HepG2 (cell line): ENCODE results near the gene ORC4. TPM values are rescaled to one million over a fixed set of nuclear protein-coding genes. Genes with fewer than 3 reads are reported as not detected.

ENCODE experiments used
- BRCA1 ChIP-seq: sonication (generic); formaldehyde crosslinking; IDR thresholded peaks from 2 replicates; pipeline ENCODE4 v1.4.0; 2020; ENCODE audit warnings: missing genetic modification reagents
- ESRRA ChIP-seq: sonication (generic); formaldehyde crosslinking; IDR thresholded peaks from 2 replicates; pipeline ENCODE4 v1.5.1; 2020; ENCODE audit warnings: mild to moderate bottlenecking, low read depth, missing genetic modification reagents
- HNRNPL ChIP-seq: fragments of 200-400 bp; formaldehyde crosslinking; IDR thresholded peaks from 2 replicates; pipeline ENCODE4 v1.6.1; 2017; ENCODE audit warnings: mild to moderate bottlenecking, low read depth, low read length
- IRF1 ChIP-seq: sonication (generic); formaldehyde crosslinking; IDR thresholded peaks from 2 replicates; pipeline ENCODE4 v1.4.0; 2020; ENCODE audit warnings: low read depth, mild to moderate bottlenecking, missing genetic modification reagents
- PBX3 ChIP-seq: sonication (generic); formaldehyde crosslinking; IDR thresholded peaks from 2 replicates; pipeline ENCODE4 v1.8.1; 2023; ENCODE audit warnings: missing genetic modification reagents, inconsistent platforms, borderline replicate concordance
- PITX1 ChIP-seq: sonication (generic); formaldehyde crosslinking; IDR thresholded peaks from 2 replicates; pipeline ENCODE4 v1.5.1; 2020; ENCODE audit warnings: mild to moderate bottlenecking, missing genetic modification reagents
- POLR2A ChIP-seq, 2 experiments: IDR thresholded peaks; 2 replicates each; pipeline ENCODE4 v1.6.1; 2011; ENCODE audit warnings: low read depth in 2 of 2, low read length in 2 of 2, mild to moderate bottlenecking in 1 of 2, moderate library complexity in 1 of 2; ENCODE audit not compliant: insufficient read depth in 1 of 2
- SAP130 ChIP-seq: IDR thresholded peaks from 2 replicates; pipeline ENCODE4 v1.6.1; 2016; ENCODE audit warnings: low read depth
- STAT6 ChIP-seq: sonication (generic); formaldehyde crosslinking; IDR thresholded peaks from 2 replicates; pipeline ENCODE4 v1.4.0; 2020; ENCODE audit warnings: missing genetic modification reagents, mild to moderate bottlenecking, borderline replicate concordance
- TAF15 ChIP-seq: fragments of 200-400 bp; formaldehyde crosslinking; IDR thresholded peaks from one replicate; pipeline ENCODE4 v1.6.1; 2018; ENCODE audit warnings: mild to moderate bottlenecking, low read depth, low read length; ENCODE audit not compliant: poor library complexity, severe bottlenecking
- ZNF232 ChIP-seq: sonication (generic); formaldehyde crosslinking; IDR thresholded peaks from 2 replicates; pipeline ENCODE4 v1.4.0; 2020; ENCODE audit warnings: missing genetic modification reagents, borderline replicate concordance
- ZNF326 ChIP-seq: sonication (generic); formaldehyde crosslinking; IDR thresholded peaks from 2 replicates; pipeline ENCODE4 v1.4.0; 2020; ENCODE audit warnings: missing genetic modification reagents, borderline replicate concordance
- ZNF558 ChIP-seq: sonication (generic); formaldehyde crosslinking; IDR thresholded peaks from 2 replicates; pipeline ENCODE4 v1.9.0; 2022; ENCODE audit warnings: mild to moderate bottlenecking, missing genetic modification reagents, borderline replicate concordance
- polyA plus RNA-seq, 8 experiments: library from polyadenylated mRNA; depleted of rRNA in 3 of 8; stranded (reverse) in 7 of 8; unstranded in 1 of 8; fragments of >200 nt; fragmentation: Illumina TruSeq in 4 of 8; extraction: Trizol in 4 of 8; gene quantifications; 2 replicates each; pipeline versions ENCODE4 v1.2.1 to v1.2.3, GENCODE V29; 2011 to 2016; ENCODE audit warnings: low read depth in 4 of 8, missing spikeins in 1 of 8, mixed read lengths in 1 of 8; ENCODE audit not compliant: insufficient read depth in 1 of 8
- total RNA-seq, 5 experiments: library from RNA; depleted of rRNA; stranded (reverse); fragments of >200 nt; fragmentation: Illumina TruSeq; extraction: Trizol; gene quantifications; 2 replicates each; pipeline ENCODE4 v1.2.3, GENCODE V29; 2016; ENCODE audit warnings: low read depth in 1 of 5
- TF ChIP-seq, protein P1 (sequence below): fragments of 450-650 bp; IDR thresholded peaks from 2 replicates; pipeline ENCODE4 v1.6.1; 2017; ENCODE audit warnings: mild to moderate bottlenecking
- TF ChIP-seq, protein P2 (sequence below): sonication (generic); formaldehyde crosslinking; IDR thresholded peaks from 2 replicates; pipeline ENCODE4 v1.9.0; 2021; ENCODE audit warnings: mild to moderate bottlenecking, missing genetic modification reagents

The ORC4 gene
- total and polyA plus RNA-seq, 2 of the 13 experiments (the other 11 are each of a cell fraction or from before 2014, with no cell fraction given): 28.6 to 84.8 TPM

DNA sequence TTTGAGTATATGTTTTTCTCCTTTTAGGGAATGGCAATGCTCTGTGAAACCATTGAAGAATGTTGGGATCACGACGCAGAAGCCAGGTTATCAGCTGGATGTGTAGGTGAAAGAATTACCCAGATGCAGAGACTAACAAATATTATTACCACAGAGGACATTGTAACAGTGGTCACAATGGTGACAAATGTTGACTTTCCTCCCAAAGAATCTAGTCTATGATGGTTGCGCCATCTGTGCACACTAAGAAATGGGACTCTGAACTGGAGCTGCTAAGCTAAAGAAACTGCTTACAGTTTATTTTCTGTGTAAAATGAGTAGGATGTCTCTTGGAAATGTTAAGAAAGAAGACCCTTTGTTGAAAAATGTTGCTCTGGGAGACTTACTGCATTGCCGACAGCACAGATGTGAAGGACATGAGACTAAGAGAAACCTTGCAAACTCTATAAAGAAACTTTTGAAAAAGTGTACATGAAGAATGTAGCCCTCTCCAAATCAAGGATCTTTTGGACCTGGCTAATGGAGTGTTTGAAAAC is 93.4 kb downstream of the ORC4 start (continued):
- TF ChIP-seq, protein P1, sequence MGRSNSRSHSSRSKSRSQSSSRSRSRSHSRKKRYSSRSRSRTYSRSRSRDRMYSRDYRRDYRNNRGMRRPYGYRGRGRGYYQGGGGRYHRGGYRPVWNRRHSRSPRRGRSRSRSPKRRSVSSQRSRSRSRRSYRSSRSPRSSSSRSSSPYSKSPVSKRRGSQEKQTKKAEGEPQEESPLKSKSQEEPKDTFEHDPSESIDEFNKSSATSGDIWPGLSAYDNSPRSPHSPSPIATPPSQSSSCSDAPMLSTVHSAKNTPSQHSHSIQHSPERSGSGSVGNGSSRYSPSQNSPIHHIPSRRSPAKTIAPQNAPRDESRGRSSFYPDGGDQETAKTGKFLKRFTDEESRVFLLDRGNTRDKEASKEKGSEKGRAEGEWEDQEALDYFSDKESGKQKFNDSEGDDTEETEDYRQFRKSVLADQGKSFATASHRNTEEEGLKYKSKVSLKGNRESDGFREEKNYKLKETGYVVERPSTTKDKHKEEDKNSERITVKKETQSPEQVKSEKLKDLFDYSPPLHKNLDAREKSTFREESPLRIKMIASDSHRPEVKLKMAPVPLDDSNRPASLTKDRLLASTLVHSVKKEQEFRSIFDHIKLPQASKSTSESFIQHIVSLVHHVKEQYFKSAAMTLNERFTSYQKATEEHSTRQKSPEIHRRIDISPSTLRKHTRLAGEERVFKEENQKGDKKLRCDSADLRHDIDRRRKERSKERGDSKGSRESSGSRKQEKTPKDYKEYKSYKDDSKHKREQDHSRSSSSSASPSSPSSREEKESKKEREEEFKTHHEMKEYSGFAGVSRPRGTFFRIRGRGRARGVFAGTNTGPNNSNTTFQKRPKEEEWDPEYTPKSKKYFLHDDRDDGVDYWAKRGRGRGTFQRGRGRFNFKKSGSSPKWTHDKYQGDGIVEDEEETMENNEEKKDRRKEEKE: no peak
- TF ChIP-seq POLR2A (IDR thresholded peaks at IDR 0.05; ENCODE audit: insufficient read depth in 1 of 2, low read depth in 2 of 2, low read length in 2 of 2): 0 out of 4 replicates have a peak, but pooled peaks of 1 of the 2 experiments have one; percentile 31
- TF ChIP-seq PBX3 (CRISPR knock-in tag): no peak
- no peak for TF ChIP-seq BRCA1 (CRISPR knock-in tag)
- TF ChIP-seq ZNF326 (CRISPR knock-in tag): no peak
- peak; percentile 85 for TF ChIP-seq SAP130 (CRISPR knock-in tag)
- TF ChIP-seq ZNF232 (CRISPR knock-in tag): no peak; the same call in 1 of the 2 replicates
- TF ChIP-seq TAF15: no peak
- TF ChIP-seq PITX1 (CRISPR knock-in tag): peak; percentile 89
- TF ChIP-seq, protein P2, sequence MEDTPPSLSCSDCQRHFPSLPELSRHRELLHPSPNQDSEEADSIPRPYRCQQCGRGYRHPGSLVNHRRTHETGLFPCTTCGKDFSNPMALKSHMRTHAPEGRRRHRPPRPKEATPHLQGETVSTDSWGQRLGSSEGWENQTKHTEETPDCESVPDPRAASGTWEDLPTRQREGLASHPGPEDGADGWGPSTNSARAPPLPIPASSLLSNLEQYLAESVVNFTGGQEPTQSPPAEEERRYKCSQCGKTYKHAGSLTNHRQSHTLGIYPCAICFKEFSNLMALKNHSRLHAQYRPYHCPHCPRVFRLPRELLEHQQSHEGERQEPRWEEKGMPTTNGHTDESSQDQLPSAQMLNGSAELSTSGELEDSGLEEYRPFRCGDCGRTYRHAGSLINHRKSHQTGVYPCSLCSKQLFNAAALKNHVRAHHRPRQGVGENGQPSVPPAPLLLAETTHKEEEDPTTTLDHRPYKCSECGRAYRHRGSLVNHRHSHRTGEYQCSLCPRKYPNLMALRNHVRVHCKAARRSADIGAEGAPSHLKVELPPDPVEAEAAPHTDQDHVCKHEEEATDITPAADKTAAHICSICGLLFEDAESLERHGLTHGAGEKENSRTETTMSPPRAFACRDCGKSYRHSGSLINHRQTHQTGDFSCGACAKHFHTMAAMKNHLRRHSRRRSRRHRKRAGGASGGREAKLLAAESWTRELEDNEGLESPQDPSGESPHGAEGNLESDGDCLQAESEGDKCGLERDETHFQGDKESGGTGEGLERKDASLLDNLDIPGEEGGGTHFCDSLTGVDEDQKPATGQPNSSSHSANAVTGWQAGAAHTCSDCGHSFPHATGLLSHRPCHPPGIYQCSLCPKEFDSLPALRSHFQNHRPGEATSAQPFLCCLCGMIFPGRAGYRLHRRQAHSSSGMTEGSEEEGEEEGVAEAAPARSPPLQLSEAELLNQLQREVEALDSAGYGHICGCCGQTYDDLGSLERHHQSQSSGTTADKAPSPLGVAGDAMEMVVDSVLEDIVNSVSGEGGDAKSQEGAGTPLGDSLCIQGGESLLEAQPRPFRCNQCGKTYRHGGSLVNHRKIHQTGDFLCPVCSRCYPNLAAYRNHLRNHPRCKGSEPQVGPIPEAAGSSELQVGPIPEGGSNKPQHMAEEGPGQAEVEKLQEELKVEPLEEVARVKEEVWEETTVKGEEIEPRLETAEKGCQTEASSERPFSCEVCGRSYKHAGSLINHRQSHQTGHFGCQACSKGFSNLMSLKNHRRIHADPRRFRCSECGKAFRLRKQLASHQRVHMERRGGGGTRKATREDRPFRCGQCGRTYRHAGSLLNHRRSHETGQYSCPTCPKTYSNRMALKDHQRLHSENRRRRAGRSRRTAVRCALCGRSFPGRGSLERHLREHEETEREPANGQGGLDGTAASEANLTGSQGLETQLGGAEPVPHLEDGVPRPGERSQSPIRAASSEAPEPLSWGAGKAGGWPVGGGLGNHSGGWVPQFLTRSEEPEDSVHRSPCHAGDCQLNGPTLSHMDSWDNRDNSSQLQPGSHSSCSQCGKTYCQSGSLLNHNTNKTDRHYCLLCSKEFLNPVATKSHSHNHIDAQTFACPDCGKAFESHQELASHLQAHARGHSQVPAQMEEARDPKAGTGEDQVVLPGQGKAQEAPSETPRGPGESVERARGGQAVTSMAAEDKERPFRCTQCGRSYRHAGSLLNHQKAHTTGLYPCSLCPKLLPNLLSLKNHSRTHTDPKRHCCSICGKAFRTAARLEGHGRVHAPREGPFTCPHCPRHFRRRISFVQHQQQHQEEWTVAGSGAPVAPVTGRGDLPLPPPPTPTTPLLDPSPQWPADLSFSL (CRISPR knock-in tag): peak; percentile 70; the same call in 1 of the 2 replicates
- no peak for TF ChIP-seq ZNF558 (CRISPR knock-in tag)
- TF ChIP-seq STAT6 (CRISPR knock-in tag): peak; percentile 94; the same call in 1 of the 2 replicates
- no peak for TF ChIP-seq ESRRA (CRISPR knock-in tag)
- TF ChIP-seq HNRNPL: no peak
- TF ChIP-seq IRF1 (CRISPR knock-in tag): no peak
